ENCODE data around the gene HLA-DOA.

HLA-DOA gene

GRCh38 chr6:33028220-33028849 lies 18.9 kb upstream of the HLA-DOA start:
- Mint-ChIP-seq H3K4me1 (peaks cover 19% of the 10 kb centered on the region), H3K4me3 (no peak overlapping the region), H3K27ac (ENCODE audit: low read depth) (peak overlapping the region; percentile 96), H3K27me3 (no peaks in the 10 kb centered on the region), H3K9me3 (no peaks in the 10 kb centered on the region), H3K36me3 (ENCODE audit: insufficient read depth) (peaks cover 5% of the 10 kb centered on the region)
- ATAC-seq (replicated peaks; ENCODE audit: extremely low read depth, poor library complexity, severe bottlenecking) (no peak), DNase-seq (ENCODE audit: low spot score in 2 of 2) (no peak)

DNA sequence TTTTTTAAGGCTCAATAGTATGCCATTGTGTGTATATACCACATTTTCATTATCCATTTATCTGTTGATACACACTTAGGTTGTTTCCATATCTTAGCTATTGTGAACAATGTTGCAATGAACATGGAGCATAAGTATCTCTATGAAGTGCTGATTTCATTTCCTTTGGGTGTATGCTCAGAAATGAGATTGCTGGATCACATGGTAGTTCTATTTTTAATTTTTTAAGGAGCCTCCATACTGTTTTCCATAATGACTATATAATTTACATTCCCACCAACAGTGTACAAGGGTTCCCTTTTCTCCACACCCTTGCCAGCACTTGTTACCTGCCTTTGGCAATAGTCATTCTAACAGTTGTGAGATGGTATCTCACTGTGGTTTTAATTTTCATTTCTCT lies 15.1 kb upstream of the HLA-DOA start:
- Mint-ChIP-seq H3K27me3 (no peaks in the 10 kb centered on the region), H3K4me1 (peaks cover 18% of the 10 kb centered on the region), H3K4me3 (no peak overlapping the region), H3K9me3 (no peaks in the 10 kb centered on the region), H3K27ac (ENCODE audit: low read depth) (no peak overlapping the region), H3K36me3 (ENCODE audit: insufficient read depth) (peaks cover 5% of the 10 kb centered on the region)
- ATAC-seq (replicated peaks; ENCODE audit: extremely low read depth, poor library complexity, severe bottlenecking) (no peak), DNase-seq (ENCODE audit: low spot score in 2 of 2) (no peak)

DNA sequence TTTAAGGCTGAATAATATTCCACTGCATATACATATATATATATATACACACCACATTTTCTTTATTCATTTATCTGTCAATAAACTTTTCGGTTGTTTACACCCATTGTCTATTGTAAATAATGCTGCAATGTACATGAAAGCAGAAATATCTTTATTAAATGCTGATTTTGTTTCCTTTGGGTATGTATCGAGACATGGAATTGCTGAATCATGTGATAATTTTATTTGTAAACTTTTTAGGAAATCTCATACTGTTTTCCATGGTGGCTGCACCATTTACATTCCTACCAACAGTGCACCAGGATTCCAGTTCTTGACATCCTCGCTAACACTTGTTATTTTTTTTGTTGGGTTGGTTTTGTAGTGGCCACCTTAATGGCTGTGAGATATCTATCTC lies 14.1 kb upstream of the HLA-DOA start:
- Mint-ChIP-seq H3K4me3 (no peak overlapping the region), H3K27ac (ENCODE audit: low read depth) (no peak overlapping the region), H3K4me1 (peaks cover 22% of the 10 kb centered on the region), H3K9me3 (no peaks in the 10 kb centered on the region), H3K36me3 (ENCODE audit: insufficient read depth) (peaks cover 1% of the 10 kb centered on the region), H3K27me3 (no peaks in the 10 kb centered on the region)
- no peak for ATAC-seq (replicated peaks; ENCODE audit: extremely low read depth, poor library complexity, severe bottlenecking)
- no peak for DNase-seq (ENCODE audit: low spot score in 2 of 2)

DNA sequence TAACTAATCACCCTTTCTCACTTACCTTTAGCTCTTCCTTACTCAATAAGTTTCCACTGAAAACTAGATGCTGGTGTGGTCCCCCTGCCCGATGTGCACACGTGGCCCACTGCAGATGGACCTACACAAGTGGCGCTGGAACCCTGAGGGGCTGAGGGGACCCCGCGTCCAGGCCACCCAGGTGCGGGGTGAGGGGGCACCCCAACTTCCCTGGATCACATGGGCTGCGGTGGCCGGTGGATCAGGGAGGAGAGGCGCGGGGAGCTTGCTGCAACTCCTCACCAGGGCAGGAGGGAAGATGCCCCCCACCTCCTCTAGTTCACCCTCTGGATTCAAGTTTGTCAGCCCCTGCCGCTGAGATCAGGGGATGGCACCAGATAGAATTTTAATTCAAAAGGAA lies 12.5 kb upstream of the HLA-DOA start:
- peaks cover 25% of the 10 kb centered on the region for H3K4me1 Mint-ChIP-seq

GRCh38 chr6:33019372-33019771 lies 10.0 kb upstream of the HLA-DOA start:
- Mint-ChIP-seq H3K27me3 (no peaks in the 10 kb centered on the region), H3K4me3 (peak overlapping the region; percentile 63), H3K27ac (ENCODE audit: low read depth) (peak overlapping the region; percentile 76), H3K4me1 (peaks cover 33% of the 10 kb centered on the region), H3K9me3 (no peaks in the 10 kb centered on the region), H3K36me3 (ENCODE audit: insufficient read depth) (no peaks in the 10 kb centered on the region)
- ATAC-seq (replicated peaks; ENCODE audit: extremely low read depth, poor library complexity, severe bottlenecking) (peak; percentile 17), DNase-seq (ENCODE audit: low spot score in 2 of 2) (no peak)

More for the DNA sequence above, 12.5 kb upstream of the HLA-DOA start:
- ATAC-seq (replicated peaks; ENCODE audit: extremely low read depth, poor library complexity, severe bottlenecking) = no peak
- Mint-ChIP-seq H3K36me3 (ENCODE audit: insufficient read depth) (peaks cover 1% of the 10 kb centered on the region), H3K4me3 (no peak overlapping the region), H3K27me3 (no peaks in the 10 kb centered on the region), H3K27ac (ENCODE audit: low read depth) (no peak overlapping the region), H3K9me3 (no peaks in the 10 kb centered on the region)
- no peak for DNase-seq (ENCODE audit: low spot score in 2 of 2)

- H3K27ac Mint-ChIP-seq (ENCODE audit: low read depth) = peak overlapping the region; percentile 76
These were observed 9.5 kb upstream of the HLA-DOA start for GRCh38 chr6:33018904-33019303.

GRCh38 chr6:33018418-33018817 lies 9.0 kb upstream of the HLA-DOA start:
- H3K4me1 Mint-ChIP-seq = peaks cover 33% of the 10 kb centered on the region
- ATAC-seq (replicated peaks; ENCODE audit: extremely low read depth, poor library complexity, severe bottlenecking) = no peak
- H3K27me3 Mint-ChIP-seq = no peaks in the 10 kb centered on the region
- H3K9me3 Mint-ChIP-seq = no peaks in the 10 kb centered on the region
- no peaks in the 10 kb centered on the region for H3K36me3 Mint-ChIP-seq (ENCODE audit: insufficient read depth)
- no peak for DNase-seq (ENCODE audit: low spot score in 2 of 2)
- peak overlapping the region; percentile 76 for H3K27ac Mint-ChIP-seq (ENCODE audit: low read depth)
- peak overlapping the region; percentile 63 for H3K4me3 Mint-ChIP-seq

More at GRCh38 chr6:33018904-33019303, 9.5 kb upstream of the HLA-DOA start:
- Mint-ChIP-seq H3K4me3 (peak overlapping the region; percentile 63), H3K36me3 (ENCODE audit: insufficient read depth) (no peaks in the 10 kb centered on the region), H3K27me3 (no peaks in the 10 kb centered on the region), H3K4me1 (peaks cover 33% of the 10 kb centered on the region), H3K9me3 (no peaks in the 10 kb centered on the region)
- peak; percentile 80 for ATAC-seq (replicated peaks; ENCODE audit: extremely low read depth, poor library complexity, severe bottlenecking)
- DNase-seq (ENCODE audit: low spot score in 2 of 2) = peak in 1 of 2 donors; percentile 41

GRCh38 chr6:33017694-33018353 lies 8.4 kb upstream of the HLA-DOA start:
- H3K4me3 Mint-ChIP-seq = peak overlapping the region; percentile 63
- no peaks in the 10 kb centered on the region for H3K36me3 Mint-ChIP-seq (ENCODE audit: insufficient read depth)
- H3K4me1 Mint-ChIP-seq = peaks cover 33% of the 10 kb centered on the region
- no peak for ATAC-seq (replicated peaks; ENCODE audit: extremely low read depth, poor library complexity, severe bottlenecking)
- no peak for DNase-seq (ENCODE audit: low spot score in 2 of 2)
- no peaks in the 10 kb centered on the region for H3K9me3 Mint-ChIP-seq
- peak overlapping the region; percentile 76 for H3K27ac Mint-ChIP-seq (ENCODE audit: low read depth)
- H3K27me3 Mint-ChIP-seq = no peaks in the 10 kb centered on the region

- H3K27ac Mint-ChIP-seq (ENCODE audit: low read depth) = peak overlapping the region; percentile 76
- DNase-seq (ENCODE audit: low spot score in 2 of 2) (no peak), ATAC-seq (replicated peaks; ENCODE audit: extremely low read depth, poor library complexity, severe bottlenecking) (no peak)
- H3K27me3 Mint-ChIP-seq = no peaks in the 10 kb centered on the region
- no peak overlapping the region for H3K4me3 Mint-ChIP-seq
- peaks cover 33% of the 10 kb centered on the region for H3K4me1 Mint-ChIP-seq
- H3K9me3 Mint-ChIP-seq = no peaks in the 10 kb centered on the region
- no peaks in the 10 kb centered on the region for H3K36me3 Mint-ChIP-seq (ENCODE audit: insufficient read depth)
These were observed 7.6 kb upstream of the HLA-DOA start for GRCh38 chr6:33017018-33017417.

- DNase-seq (ENCODE audit: low spot score in 2 of 2) (no peak), ATAC-seq (replicated peaks; ENCODE audit: extremely low read depth, poor library complexity, severe bottlenecking) (no peak)
- Mint-ChIP-seq H3K4me3 (no peak overlapping the region), H3K27ac (ENCODE audit: low read depth) (no peak overlapping the region), H3K27me3 (no peaks in the 10 kb centered on the region), H3K4me1 (peaks cover 33% of the 10 kb centered on the region), H3K36me3 (ENCODE audit: insufficient read depth) (no peaks in the 10 kb centered on the region), H3K9me3 (no peaks in the 10 kb centered on the region)
These were observed 6.4 kb upstream of the HLA-DOA start for GRCh38 chr6:33015798-33016197.

DNA sequence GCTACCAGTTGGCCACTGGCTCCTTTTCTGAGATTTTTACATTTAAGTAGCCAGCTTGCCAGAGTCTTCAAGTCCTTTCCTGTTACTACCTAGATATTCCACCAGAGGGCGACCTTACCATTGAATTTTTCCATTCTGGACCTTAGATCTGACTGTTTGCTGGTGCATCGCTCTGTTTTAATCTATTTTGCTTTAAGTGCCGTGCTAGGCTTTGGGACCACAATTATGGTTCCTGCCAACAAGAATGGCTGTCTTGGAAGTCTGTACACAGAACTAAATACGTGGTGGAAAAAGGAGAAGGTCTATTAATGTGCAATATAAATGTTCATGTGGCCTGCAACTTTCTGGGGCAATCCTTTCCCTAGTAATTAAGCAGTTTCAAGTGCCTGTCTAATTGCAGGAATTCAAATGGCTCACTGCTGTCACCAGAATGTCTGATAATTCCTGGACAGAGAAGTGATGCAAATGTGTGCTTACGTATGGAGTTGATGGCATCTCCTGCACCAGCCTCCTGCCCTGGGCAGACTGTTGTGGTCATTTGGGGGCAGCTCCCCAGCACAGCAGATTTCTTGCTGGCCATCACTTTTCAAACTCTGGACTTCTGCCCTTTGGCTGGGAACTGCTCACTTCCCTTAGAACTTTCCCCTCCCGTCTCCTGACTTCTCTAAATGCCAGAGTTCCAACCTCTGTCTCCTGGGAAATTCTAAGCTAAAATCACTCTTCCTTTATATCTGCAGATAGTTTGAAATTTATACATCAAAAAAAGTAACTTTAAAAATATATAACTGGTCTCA lies 5.6 kb upstream of the HLA-DOA start:
- H3K4me1 Mint-ChIP-seq = peaks cover 33% of the 10 kb centered on the region

DNA sequence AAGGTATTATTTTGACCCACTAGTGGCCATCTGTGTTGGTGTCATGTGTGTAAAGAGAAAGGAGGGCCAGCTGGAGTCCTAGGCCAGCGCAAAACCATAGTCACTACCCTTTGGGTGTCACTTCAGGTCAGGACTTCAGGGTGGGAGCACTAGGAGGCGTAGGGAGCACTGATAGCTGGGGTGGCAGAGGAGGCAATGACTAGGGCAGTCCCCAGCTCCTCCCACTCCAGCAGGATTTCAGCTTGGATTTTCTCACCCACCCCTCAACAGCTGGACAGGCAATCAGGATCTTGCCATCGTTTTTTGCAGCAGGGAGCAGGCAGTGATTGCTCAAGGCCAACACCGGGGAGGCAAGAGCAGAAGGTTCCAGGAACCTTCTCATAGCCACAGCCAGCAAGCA lies 4.2 kb upstream of the HLA-DOA start:
- Mint-ChIP-seq H3K27me3 (no peaks in the 10 kb centered on the region), H3K9me3 (no peaks in the 10 kb centered on the region), H3K4me3 (no peak overlapping the region), H3K4me1 (peaks cover 31% of the 10 kb centered on the region), H3K36me3 (ENCODE audit: insufficient read depth) (peaks cover 1% of the 10 kb centered on the region), H3K27ac (ENCODE audit: low read depth) (no peak overlapping the region)
- DNase-seq (ENCODE audit: low spot score in 2 of 2) (no peak), ATAC-seq (replicated peaks; ENCODE audit: extremely low read depth, poor library complexity, severe bottlenecking) (no peak)

More for the DNA sequence above, 5.6 kb upstream of the HLA-DOA start:
- Mint-ChIP-seq H3K9me3 (no peaks in the 10 kb centered on the region), H3K36me3 (ENCODE audit: insufficient read depth) (no peaks in the 10 kb centered on the region), H3K27ac (ENCODE audit: low read depth) (no peak overlapping the region), H3K27me3 (no peaks in the 10 kb centered on the region), H3K4me3 (no peak overlapping the region)
- peak in 1 of 2 donors; percentile 69 for DNase-seq (ENCODE audit: low spot score in 2 of 2)
- peak; percentile 66 for ATAC-seq (replicated peaks; ENCODE audit: extremely low read depth, poor library complexity, severe bottlenecking)
